NCI-H510A (cell line): ENCODE results near the gene NTNG2.
A peak's percentile ranks its signal among the peaks of the same experiment; 100 is the strongest.
"Not testable (repeated sequence)": the region's sequence is repeated elsewhere in the genome, so short reads cannot be mapped to it uniquely, and the experiment has no call there.

ENCODE experiments used
- DNase-seq: peaks from one replicate; lab custom pipeline; 2025; lab: John Stamatoyannopoulos, UW

The NTNG2 gene

GRCh38 chr9:132161743-132162184 lies at the start of gene NTNG2:
Gene NTNG2, plus strand, starts transcription at chr9:132162058. Its CDS starts 4,774 bp downstream, at chr9:132166832.
- DNase-seq: no peak

GRCh38 chr9:132114102-132114707 lies 47.7 kb upstream of the NTNG2 start:
- no peak for DNase-seq

- DNase-seq: no peak
Observed at GRCh38 chr9:132116583-132116982, 45.3 kb upstream of the NTNG2 start.

- no peak for DNase-seq
Observed at GRCh38 chr9:132117694-132118093, 44.2 kb upstream of the NTNG2 start.

GRCh38 chr9:132121021-132121420 lies 40.8 kb upstream of the NTNG2 start:
- DNase-seq: no peak

GRCh38 chr9:132124800-132125199 lies 37.1 kb upstream of the NTNG2 start:
- DNase-seq: no peak

GRCh38 chr9:132125361-132125760 lies 36.5 kb upstream of the NTNG2 start:
- no peak for DNase-seq

- DNase-seq: peak; percentile 51
Observed at GRCh38 chr9:132125944-132126679, 35.7 kb upstream of the NTNG2 start.

GRCh38 chr9:132126680-132127236 lies 35.1 kb upstream of the NTNG2 start:
- DNase-seq: no peak

GRCh38 chr9:132127888-132128534 lies 33.8 kb upstream of the NTNG2 start:
- no peak for DNase-seq

- no peak for DNase-seq
Observed at GRCh38 chr9:132129535-132129934, 32.3 kb upstream of the NTNG2 start.

GRCh38 chr9:132134085-132134484 lies 27.8 kb upstream of the NTNG2 start:
- not testable (repeated sequence) for DNase-seq

GRCh38 chr9:132135456-132135855 lies 26.4 kb upstream of the NTNG2 start:
- DNase-seq: no peak

GRCh38 chr9:132136151-132136780 lies 25.6 kb upstream of the NTNG2 start:
- DNase-seq: no peak

GRCh38 chr9:132141344-132141947 lies 20.4 kb upstream of the NTNG2 start:
- peak; percentile 34 for DNase-seq

- peak; percentile 65 for DNase-seq
Observed at GRCh38 chr9:132141948-132142594, 19.8 kb upstream of the NTNG2 start.

GRCh38 chr9:132142924-132143323 lies 18.9 kb upstream of the NTNG2 start:
- DNase-seq: no peak

- no peak for DNase-seq
Observed at GRCh38 chr9:132143359-132143758, 18.5 kb upstream of the NTNG2 start.

GRCh38 chr9:132144708-132145365 lies 17.0 kb upstream of the NTNG2 start:
- DNase-seq: no peak

GRCh38 chr9:132146039-132146438 lies 15.8 kb upstream of the NTNG2 start:
- DNase-seq: no peak

- DNase-seq: no peak
Observed at GRCh38 chr9:132146575-132146974, 15.3 kb upstream of the NTNG2 start.
